IgD-negative memory B cell (primary cell): ENCODE measurements around the gene MAML2. TPM values are rescaled to one million over a fixed set of nuclear protein-coding genes. Genes with fewer than 3 reads are reported as not detected.
A peak's percentile ranks its signal among the peaks of the same experiment; 100 is the strongest.

ENCODE experiments used
- H3K27ac Mint-ChIP-seq, 3 donors: one replicate each; pipeline ENCODE4 v1.8.0; 2020 to 2022; ENCODE audit warnings: mild to moderate bottlenecking in 3 of 3, mixed read lengths in 3 of 3, moderate library complexity in 1 of 3
- H3K27me3 Mint-ChIP-seq: one replicate; pipeline ENCODE4 v1.8.0; 2021; ENCODE audit warnings: mixed read lengths
- H3K36me3 Mint-ChIP-seq: one replicate; pipeline ENCODE4 v1.8.0; 2020; ENCODE audit warnings: mild to moderate bottlenecking, mixed read lengths
- H3K4me1 Mint-ChIP-seq, 3 donors: one replicate each; pipeline ENCODE4 v1.8.0; 2020 to 2022; ENCODE audit warnings: mixed read lengths in 3 of 3, mild to moderate bottlenecking in 1 of 3
- H3K4me3 Mint-ChIP-seq, 4 donors: one replicate each; pipeline ENCODE4 v1.8.0; 2020 to 2022; ENCODE audit warnings: mild to moderate bottlenecking in 4 of 4, mixed read lengths in 4 of 4, moderate library complexity in 3 of 4
- H3K9me3 Mint-ChIP-seq, 3 donors: one replicate each; pipeline ENCODE4 v1.8.0; 2020 to 2021; ENCODE audit warnings: mixed read lengths in 3 of 3, mild to moderate bottlenecking in 1 of 3
- polyA plus RNA-seq: library from polyadenylated mRNA; unstranded; fragments of 300-500 nt; fragmentation: Illumina TruSeq; gene quantifications from one replicate; pipeline ENCODE4 v1.2.3, GENCODE V29; 2021

The MAML2 gene
- polyA plus RNA-seq, 1 donor from 2014 or later: 9.3 TPM

DNA sequence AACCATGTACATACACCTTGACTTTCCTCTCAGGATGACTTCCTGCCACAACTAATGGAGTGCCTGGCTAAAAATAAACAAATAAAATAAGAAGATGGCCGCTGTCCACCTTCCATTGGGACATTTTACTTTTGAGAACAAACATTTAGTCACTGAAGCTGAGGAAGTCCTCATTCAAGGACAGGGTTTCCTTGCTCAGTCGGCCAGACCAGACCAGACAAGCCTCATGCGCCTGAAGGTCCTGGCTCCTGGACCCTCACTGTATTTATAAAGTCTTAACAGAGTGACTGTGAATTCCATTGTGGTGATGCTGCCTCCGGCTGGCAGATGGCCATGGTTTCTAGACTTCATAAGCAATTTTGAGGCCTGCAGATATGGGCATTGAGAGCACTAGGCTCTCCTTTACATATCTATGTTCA lies 114.5 kb downstream of the MAML2 start:
- H3K4me3 Mint-ChIP-seq: no peak overlapping the region
- H3K27me3 Mint-ChIP-seq: no peaks in the 10 kb centered on the region
- H3K4me1 Mint-ChIP-seq: peaks cover 26 to 43% (median 41%) of the 10 kb centered on the region in 3 donors
- no peaks in the 10 kb centered on the region for H3K9me3 Mint-ChIP-seq
- peaks cover 7% of the 10 kb centered on the region for H3K36me3 Mint-ChIP-seq
- peak overlapping the region in 1 of 3 donors; percentile 53 for H3K27ac Mint-ChIP-seq

DNA sequence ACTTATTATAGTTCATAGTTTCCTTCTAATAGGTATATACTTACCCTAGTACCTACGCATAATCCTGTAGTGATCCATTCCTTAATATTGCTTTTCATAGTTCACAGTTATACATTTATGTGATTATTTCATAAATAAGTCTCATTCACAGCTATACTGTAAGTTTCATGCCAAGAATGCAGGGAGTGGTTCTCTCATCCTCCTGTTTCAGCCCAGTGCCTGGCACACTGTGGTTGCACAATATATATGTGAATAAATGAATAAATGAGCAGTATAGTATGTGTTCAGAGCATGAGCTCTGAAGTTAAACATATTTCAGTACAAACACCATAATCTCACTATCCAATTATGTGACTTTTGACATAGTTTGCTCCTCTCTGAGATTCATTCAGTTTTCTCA lies 115.8 kb downstream of the MAML2 start:
- Mint-ChIP-seq H3K27me3 (no peaks in the 10 kb centered on the region), H3K4me1 (peaks cover 27 to 47% (median 44%) of the 10 kb centered on the region in 3 donors), H3K9me3 (no peaks in the 10 kb centered on the region), H3K27ac (peak overlapping the region in 1 of 3 donors; percentile 73), H3K36me3 (peaks cover 7% of the 10 kb centered on the region), H3K4me3 (no peak overlapping the region)

DNA sequence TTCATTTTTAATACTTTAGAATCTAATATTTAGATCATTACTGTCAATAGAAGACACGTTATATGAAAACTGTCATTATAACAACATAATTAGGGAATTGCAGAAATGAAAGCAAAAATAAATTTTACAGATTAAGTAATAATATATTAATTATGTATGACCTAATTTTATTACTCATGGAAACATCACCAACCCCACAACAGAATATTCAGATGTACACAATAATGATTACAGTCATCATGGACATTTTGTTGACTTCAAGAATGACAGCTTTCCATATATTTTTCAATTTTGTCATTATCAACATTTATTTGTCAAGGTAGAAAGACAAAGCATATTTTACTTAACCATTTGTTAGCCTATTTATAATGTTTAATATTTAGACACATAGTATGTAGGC lies 119.9 kb downstream of the MAML2 start:
- H3K36me3 Mint-ChIP-seq: peaks cover 9% of the 10 kb centered on the region
- no peak overlapping the region for H3K4me3 Mint-ChIP-seq
- peaks cover 29 to 51% (median 47%) of the 10 kb centered on the region in 3 donors for H3K4me1 Mint-ChIP-seq
- H3K27me3 Mint-ChIP-seq: no peaks in the 10 kb centered on the region
- no peaks in the 10 kb centered on the region for H3K9me3 Mint-ChIP-seq
- H3K27ac Mint-ChIP-seq: no peak overlapping the region

DNA sequence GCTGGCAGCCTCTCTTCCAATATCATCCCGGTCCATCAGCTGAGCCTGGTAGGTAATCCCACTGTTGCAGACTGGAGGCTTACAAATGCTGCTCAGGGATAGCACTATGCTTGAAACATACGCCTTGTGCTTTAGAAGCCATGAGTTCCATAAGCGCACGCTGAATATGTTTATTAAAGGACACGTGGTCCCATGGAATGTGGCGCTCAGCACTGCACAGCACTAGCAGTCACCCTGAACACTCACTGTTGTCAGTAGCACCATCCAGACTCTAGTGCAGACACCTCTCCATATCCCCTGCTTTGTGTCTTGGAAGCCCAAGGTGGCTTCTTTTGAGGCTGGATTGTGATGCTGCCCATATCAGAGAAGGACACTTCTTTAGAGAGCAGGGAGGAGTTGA lies 120.9 kb downstream of the MAML2 start:
- Mint-ChIP-seq H3K27me3 (no peaks in the 10 kb centered on the region), H3K4me1 (peaks cover 31 to 57% (median 56%) of the 10 kb centered on the region in 3 donors), H3K9me3 (no peaks in the 10 kb centered on the region), H3K36me3 (peaks cover 6% of the 10 kb centered on the region), H3K4me3 (peak overlapping the region in 2 of 4 donors; percentile 27 to 78), H3K27ac (peak overlapping the region in 2 of 3 donors; percentile 46 to 80)

DNA sequence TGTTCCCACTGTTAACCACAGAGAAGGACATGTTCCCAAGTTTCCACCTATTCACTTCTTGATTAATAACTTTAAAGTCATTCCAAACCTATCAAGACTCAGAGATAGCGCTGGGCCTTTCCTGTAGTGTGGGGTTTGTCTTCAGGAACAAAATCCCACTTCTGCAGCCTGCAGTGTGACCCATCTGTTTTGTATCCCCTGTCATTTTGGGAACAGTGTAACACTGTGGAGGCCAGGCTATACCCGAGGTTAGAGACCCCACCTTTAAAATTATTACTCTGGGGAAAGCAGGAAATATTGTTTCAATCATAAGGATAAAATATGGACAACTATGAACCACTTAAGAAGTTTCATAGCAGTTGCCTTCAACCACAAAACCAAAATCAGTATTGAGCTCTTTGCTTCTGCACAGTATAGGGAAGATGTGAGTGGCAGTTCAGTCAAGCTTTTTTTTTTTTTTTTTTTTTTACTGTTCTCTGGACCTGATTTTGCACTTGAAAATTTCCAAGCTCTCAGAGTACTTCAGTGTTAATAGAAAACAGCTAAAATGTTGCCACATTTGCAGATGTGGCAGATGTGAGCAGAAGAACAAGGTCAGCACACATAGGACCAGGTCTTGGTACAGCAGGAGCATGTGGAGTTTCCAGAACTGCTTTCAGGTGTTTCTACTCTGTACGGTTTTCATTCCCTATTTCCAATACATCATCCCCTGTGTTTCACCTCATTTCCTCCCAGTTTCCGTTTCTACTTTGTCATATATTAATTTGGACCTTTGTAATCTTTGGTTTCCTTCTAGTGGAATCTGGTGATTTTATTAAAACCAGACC lies 121.5 kb downstream of the MAML2 start:
- peaks cover 6% of the 10 kb centered on the region for H3K36me3 Mint-ChIP-seq
- peak overlapping the region in 3 of 4 donors; percentile 27 to 78 (median 49) for H3K4me3 Mint-ChIP-seq
- H3K4me1 Mint-ChIP-seq: peaks cover 33 to 62% (median 56%) of the 10 kb centered on the region in 3 donors
- H3K27me3 Mint-ChIP-seq: no peaks in the 10 kb centered on the region
- H3K9me3 Mint-ChIP-seq: no peaks in the 10 kb centered on the region
- peak overlapping the region in 2 of 3 donors; percentile 46 to 80 for H3K27ac Mint-ChIP-seq

- peaks cover 5% of the 10 kb centered on the region for H3K36me3 Mint-ChIP-seq
- peak overlapping the region; percentile 3 to 95 (median 18) for H3K27ac Mint-ChIP-seq
- no peaks in the 10 kb centered on the region for H3K27me3 Mint-ChIP-seq
- peak overlapping the region; percentile 19 to 87 (median 66) for H3K4me3 Mint-ChIP-seq
- H3K4me1 Mint-ChIP-seq: peaks cover 43 to 69% (median 65%) of the 10 kb centered on the region in 3 donors
- no peaks in the 10 kb centered on the region for H3K9me3 Mint-ChIP-seq
These were observed 122.9 kb downstream of the MAML2 start for GRCh38 chr11:96219981-96220623.

GRCh38 chr11:96218901-96219300 lies 124.1 kb downstream of the MAML2 start:
- peaks cover 44 to 67% (median 62%) of the 10 kb centered on the region in 3 donors for H3K4me1 Mint-ChIP-seq
- H3K9me3 Mint-ChIP-seq: no peaks in the 10 kb centered on the region
- H3K4me3 Mint-ChIP-seq: peak overlapping the region in 1 of 4 donors; percentile 4
- peak overlapping the region; percentile 5 to 71 (median 27) for H3K27ac Mint-ChIP-seq
- H3K27me3 Mint-ChIP-seq: no peaks in the 10 kb centered on the region
- H3K36me3 Mint-ChIP-seq: peaks cover 2% of the 10 kb centered on the region

- H3K27ac Mint-ChIP-seq: peak overlapping the region in 1 of 3 donors; percentile 91
- H3K4me3 Mint-ChIP-seq: no peak overlapping the region
- H3K36me3 Mint-ChIP-seq: peaks cover 2% of the 10 kb centered on the region
- H3K27me3 Mint-ChIP-seq: no peaks in the 10 kb centered on the region
- H3K4me1 Mint-ChIP-seq: peaks cover 46 to 72% (median 60%) of the 10 kb centered on the region in 3 donors
- H3K9me3 Mint-ChIP-seq: no peaks in the 10 kb centered on the region
These were observed 125.0 kb downstream of the MAML2 start for GRCh38 chr11:96218006-96218405.

GRCh38 chr11:96217206-96217605 lies 125.8 kb downstream of the MAML2 start:
- H3K4me3 Mint-ChIP-seq: peak overlapping the region in 1 of 4 donors; percentile 72
- H3K36me3 Mint-ChIP-seq: peaks cover 2% of the 10 kb centered on the region
- H3K27me3 Mint-ChIP-seq: no peaks in the 10 kb centered on the region
- peaks cover 52 to 77% (median 65%) of the 10 kb centered on the region in 3 donors for H3K4me1 Mint-ChIP-seq
- H3K27ac Mint-ChIP-seq: peak overlapping the region in 2 of 3 donors; percentile 71 to 91
- H3K9me3 Mint-ChIP-seq: no peaks in the 10 kb centered on the region

DNA sequence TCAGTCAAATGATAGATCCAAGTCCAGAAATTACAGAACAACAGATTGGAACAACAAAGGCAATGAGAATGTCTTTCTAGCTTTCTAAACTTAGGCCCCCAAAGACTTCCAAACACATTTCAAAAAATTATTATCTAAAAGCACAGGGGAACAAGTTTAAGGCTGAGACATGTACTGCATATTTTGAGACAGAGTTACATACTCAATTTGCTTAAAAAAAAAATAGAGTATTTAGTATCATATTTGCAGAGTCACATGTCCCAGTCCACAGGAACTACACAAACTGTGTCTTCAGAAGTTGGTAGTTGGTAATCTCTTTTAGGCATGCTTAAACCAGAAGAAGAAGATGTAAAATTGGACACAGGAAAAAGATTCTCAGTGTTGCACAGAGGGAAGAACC lies 127.2 kb downstream of the MAML2 start:
- H3K4me3 Mint-ChIP-seq: peak overlapping the region; percentile 60 to 78 (median 72)
- no peaks in the 10 kb centered on the region for H3K27me3 Mint-ChIP-seq
- H3K36me3 Mint-ChIP-seq: peaks cover 8% of the 10 kb centered on the region
- peaks cover 51 to 73% (median 63%) of the 10 kb centered on the region in 3 donors for H3K4me1 Mint-ChIP-seq
- H3K27ac Mint-ChIP-seq: peak overlapping the region; percentile 91 to 93 (median 91)
- no peaks in the 10 kb centered on the region for H3K9me3 Mint-ChIP-seq

GRCh38 chr11:96215110-96215782 lies 127.7 kb downstream of the MAML2 start:
- H3K36me3 Mint-ChIP-seq: peaks cover 7% of the 10 kb centered on the region

GRCh38 chr11:96214777-96215109 lies 128.3 kb downstream of the MAML2 start:
- Mint-ChIP-seq H3K36me3 (peaks cover 6% of the 10 kb centered on the region), H3K4me3 (peak overlapping the region; percentile 60 to 78 (median 72)), H3K27me3 (no peaks in the 10 kb centered on the region), H3K27ac (peak overlapping the region; percentile 91 to 93 (median 91)), H3K9me3 (no peaks in the 10 kb centered on the region), H3K4me1 (peaks cover 44 to 64% (median 56%) of the 10 kb centered on the region in 3 donors)

More at GRCh38 chr11:96215110-96215782, 127.7 kb downstream of the MAML2 start:
- peaks cover 47 to 69% (median 60%) of the 10 kb centered on the region in 3 donors for H3K4me1 Mint-ChIP-seq
- H3K4me3 Mint-ChIP-seq: peak overlapping the region; percentile 60 to 78 (median 72)
- no peaks in the 10 kb centered on the region for H3K27me3 Mint-ChIP-seq
- H3K27ac Mint-ChIP-seq: peak overlapping the region; percentile 91 to 93 (median 91)
- H3K9me3 Mint-ChIP-seq: no peaks in the 10 kb centered on the region

DNA sequence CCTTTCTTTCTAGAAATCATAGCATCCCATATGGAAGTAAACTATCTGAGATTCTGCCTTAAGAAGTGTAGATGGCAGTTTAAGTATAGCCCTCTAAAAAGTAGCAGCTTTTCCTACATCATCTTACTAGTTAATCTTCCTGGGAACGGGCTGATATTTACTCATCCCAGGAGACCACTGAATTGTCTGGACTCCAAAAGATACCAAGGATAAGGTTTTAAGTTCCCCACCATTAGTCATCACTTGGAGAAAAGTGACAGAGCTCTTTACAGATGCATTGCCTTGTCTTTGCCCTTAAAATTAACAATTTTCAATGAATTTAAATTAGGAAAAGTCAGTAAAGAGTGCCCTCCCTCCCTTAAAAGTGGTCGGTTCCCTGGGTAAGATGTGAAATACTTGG lies 129.5 kb downstream of the MAML2 start:
- peaks cover 49 to 63% (median 56%) of the 10 kb centered on the region in 3 donors for H3K4me1 Mint-ChIP-seq
- no peaks in the 10 kb centered on the region for H3K9me3 Mint-ChIP-seq
- H3K36me3 Mint-ChIP-seq: peaks cover 6% of the 10 kb centered on the region
- H3K27me3 Mint-ChIP-seq: no peaks in the 10 kb centered on the region
- no peak overlapping the region for H3K4me3 Mint-ChIP-seq
- peak overlapping the region in 2 of 3 donors; percentile 79 to 89 for H3K27ac Mint-ChIP-seq

DNA sequence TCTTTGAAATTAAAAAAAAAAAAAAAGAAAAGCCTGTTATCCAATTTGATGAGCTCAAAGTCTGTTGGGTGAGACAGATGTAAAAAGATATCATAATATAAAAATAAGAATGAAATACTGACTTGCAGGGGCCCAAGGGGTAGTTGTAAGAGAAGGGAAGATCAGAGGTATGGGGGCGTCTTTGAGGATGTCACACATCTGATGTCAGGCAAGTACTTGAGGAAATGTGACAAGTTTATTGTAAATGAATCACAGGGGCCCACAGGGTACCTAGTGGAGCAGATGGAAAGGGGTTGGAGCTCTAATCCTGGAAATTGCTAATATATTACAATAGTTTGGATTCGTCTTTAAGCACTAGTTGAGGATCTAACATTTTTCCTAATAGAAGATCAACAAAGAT lies 131.6 kb downstream of the MAML2 start:
- Mint-ChIP-seq H3K9me3 (no peaks in the 10 kb centered on the region), H3K27ac (peak overlapping the region; percentile 3 to 89 (median 79)), H3K36me3 (peaks cover 6% of the 10 kb centered on the region), H3K4me1 (peaks cover 56 to 64% (median 60%) of the 10 kb centered on the region in 3 donors), H3K4me3 (peak overlapping the region in 1 of 4 donors; percentile 35), H3K27me3 (no peaks in the 10 kb centered on the region)
